Body of pancreas (tissue), 4 donors: ENCODE data around the gene ADGRL3.

Source experiments
- CTCF ChIP-seq, 7 experiments: fragments of 450-650 bp in 4 of 7; fragments of 200-600 bp in 3 of 7; sonication (generic) in 3 of 7; IDR thresholded peaks; one replicate each; pipeline ENCODE4 v1.5.1; 2016 to 2019; ENCODE audit warnings: antibody characterized with exemption in 7 of 7
- POLR2A ChIP-seq, 3 donors: fragments of 450-650 bp; IDR thresholded peaks; one replicate each; pipeline ENCODE4 v1.6.1; 2016; ENCODE audit warnings: antibody characterized with exemption in 3 of 3, mild to moderate bottlenecking in 2 of 3

- TF ChIP-seq CTCF (IDR thresholded peaks at IDR 0.05) (no peak), POLR2A (IDR thresholded peaks at IDR 0.05) (no peak)
Measured at GRCh38 chr4:61630548-61630947, 430.4 kb downstream of the ADGRL3 start.
